ENCODE data around the gene RASA4.
"Not testable (repeated sequence)": the region's sequence is repeated elsewhere in the genome, so short reads cannot be mapped to it uniquely, and the experiment has no call there.

Gene RASA4

DNA sequence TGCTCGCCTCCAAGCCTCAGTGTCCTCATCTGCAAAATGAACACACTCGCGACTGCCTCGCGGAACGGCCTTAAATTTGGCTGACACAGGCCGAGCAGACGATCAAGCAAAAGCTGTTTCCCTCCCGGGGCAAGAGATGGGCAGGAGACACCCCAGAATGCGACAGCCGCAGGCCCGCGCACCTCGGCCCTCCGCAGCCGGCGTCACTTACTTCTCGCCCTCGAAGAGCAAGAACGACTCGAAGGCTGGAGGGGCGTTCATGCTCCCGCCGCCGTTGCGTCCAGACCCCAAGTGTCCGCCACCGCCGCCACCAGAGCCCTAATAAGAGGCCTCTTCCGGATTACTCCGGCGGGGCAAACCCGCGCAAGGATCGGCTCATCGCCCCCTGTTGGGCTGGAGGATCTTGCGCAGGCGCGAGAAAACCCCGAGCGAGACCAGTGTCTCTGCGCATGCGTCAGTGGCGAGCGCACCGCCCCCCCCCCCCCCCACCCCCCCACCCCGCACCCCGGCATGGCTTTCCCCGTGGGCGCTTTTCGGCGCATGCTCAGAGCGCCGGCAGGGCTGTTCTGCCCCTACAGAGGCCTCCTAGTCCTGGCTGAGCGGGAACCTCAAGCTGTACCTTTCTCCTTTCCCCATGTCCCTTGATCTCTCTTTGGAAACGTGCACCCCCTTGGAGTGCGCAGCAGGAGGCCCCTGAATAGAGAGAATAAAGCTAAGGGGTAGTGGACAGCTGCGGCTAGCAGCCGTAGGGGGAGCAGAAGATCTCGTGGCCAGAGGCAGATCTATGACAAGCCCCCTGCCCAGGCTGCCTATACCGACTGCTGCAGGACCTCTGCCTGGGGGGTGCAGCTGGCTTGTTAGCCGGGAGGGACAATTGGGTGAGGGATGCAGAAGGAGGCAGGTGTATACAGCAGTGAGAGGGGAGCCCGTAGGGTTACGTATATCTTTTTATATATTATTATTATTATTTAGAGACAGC is 44.0 kb downstream of the RASA4 start, which contains the start of gene POLR2J3:
Gene POLR2J3 (minus strand): TSS at position 323 of the 979 bp plus-strand sequence. CDS start 62 bp downstream, at position 261.
- not testable (repeated sequence) for H3K27ac ChIP-seq (ENCODE audit: low read length); H3K4me1 ChIP-seq (ENCODE audit: control insufficient read depth, low read depth, low read length); H3K27me3 ChIP-seq (ENCODE audit: control insufficient read depth, insufficient read depth, low read length); H3K9ac ChIP-seq (ENCODE audit: low read length); H3K9me3 ChIP-seq (ENCODE audit: control insufficient read depth, low read depth, low read length); H3K36me3 ChIP-seq (ENCODE audit: control insufficient read depth, low read depth, low read length)
- peak within 1 kb of the TSS; percentile 58 for H3K4me3 ChIP-seq (ENCODE audit: low read length)

DNA sequence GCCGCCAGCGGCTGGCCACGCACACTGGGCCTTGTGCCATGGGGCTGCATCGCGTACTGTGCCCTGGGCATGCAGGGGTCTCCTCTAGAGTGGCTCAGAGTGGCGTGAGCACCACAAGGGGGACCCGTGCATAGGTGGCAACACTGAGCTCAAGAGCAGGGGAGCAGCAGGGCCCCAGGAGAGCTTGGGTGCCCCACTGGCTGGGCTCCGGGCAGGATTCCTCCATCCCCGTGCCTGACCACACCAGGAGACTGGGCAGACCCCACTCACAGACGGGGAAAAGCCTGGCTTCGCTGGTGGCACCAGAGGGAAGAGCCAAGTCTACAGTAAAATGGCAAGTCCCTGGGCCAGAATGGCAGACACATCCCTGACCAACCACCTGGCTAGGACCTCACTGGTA is 47.9 kb downstream of the RASA4 start:
- not testable (repeated sequence) for H3K4me1 ChIP-seq (ENCODE audit: control insufficient read depth, low read depth, low read length); H3K27ac ChIP-seq (ENCODE audit: low read length); H3K9ac ChIP-seq (ENCODE audit: low read length); H3K36me3 ChIP-seq (ENCODE audit: control insufficient read depth, low read depth, low read length); H3K4me3 ChIP-seq (ENCODE audit: low read length); H3K9me3 ChIP-seq (ENCODE audit: control insufficient read depth, low read depth, low read length); H3K27me3 ChIP-seq (ENCODE audit: control insufficient read depth, insufficient read depth, low read length)

DNA sequence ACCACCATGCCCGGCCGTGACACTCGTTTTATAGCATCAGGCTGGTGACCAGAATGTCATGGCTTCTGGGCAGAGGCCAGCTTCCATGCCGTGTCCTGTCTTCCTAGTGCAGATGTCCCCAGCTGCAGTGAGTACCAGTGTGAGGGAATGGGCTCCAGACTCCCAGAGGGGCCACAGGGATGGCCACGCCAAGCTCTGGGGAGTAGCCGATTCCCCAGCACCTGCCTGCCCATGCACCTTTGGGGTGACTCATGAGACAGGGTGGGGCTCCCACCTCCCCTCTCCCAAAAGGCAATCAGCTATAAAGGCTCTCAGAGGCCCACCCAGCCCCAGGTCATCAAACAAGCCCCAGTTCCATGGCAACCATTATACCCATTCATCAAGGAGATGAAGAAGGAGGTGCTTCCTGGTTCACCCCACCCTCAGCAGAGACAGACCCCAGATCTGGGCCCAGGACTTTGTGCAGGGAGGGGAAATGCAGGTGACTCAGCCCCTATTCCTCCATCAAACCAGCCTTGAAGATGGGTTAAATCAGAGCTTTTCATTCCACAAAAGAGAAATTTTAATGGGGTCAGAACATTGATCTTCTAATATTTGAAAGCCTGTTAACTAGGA is 65.6 kb downstream of the RASA4 start, which contains the start of gene SPDYE2:
Gene SPDYE2 (plus strand): TSS at position 419 of the 615 bp plus-strand sequence. CDS start 2,030 bp downstream, outside the sequence.
- H3K4me3 ChIP-seq (ENCODE audit: low read length); H3K27me3 ChIP-seq (ENCODE audit: control insufficient read depth, insufficient read depth, low read length); H3K4me1 ChIP-seq (ENCODE audit: control insufficient read depth, low read depth, low read length): not testable (repeated sequence)

DNA sequence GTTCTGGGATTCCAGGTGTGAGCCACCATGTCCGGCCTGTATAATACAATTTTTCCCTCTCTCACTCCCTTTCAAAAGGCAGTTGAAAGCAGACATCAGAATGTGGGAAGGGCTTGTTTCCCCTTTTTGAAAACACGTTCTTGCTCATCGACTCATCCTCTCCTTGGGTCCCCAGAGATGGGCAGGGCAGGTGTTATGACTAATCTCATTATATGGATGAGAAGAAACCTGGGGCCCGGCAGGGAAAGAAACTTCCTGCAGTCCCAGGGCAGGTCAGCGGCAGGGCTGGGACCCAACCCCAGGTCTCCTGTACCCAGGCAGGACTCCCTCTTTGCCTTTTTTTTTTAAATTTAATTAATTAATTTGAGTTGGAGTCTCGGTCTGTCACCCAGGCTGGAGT is 70.2 kb downstream of the RASA4 start:
- not testable (repeated sequence) for H3K36me3 ChIP-seq (ENCODE audit: control insufficient read depth, low read depth, low read length); H3K27ac ChIP-seq (ENCODE audit: low read length); H3K27me3 ChIP-seq (ENCODE audit: control insufficient read depth, insufficient read depth, low read length); H3K4me3 ChIP-seq (ENCODE audit: low read length); H3K4me1 ChIP-seq (ENCODE audit: control insufficient read depth, low read depth, low read length); H3K9me3 ChIP-seq (ENCODE audit: control insufficient read depth, low read depth, low read length); H3K9ac ChIP-seq (ENCODE audit: low read length)

More for the DNA sequence above, 65.6 kb downstream of the RASA4 start, which contains the start of gene SPDYE2:
- not testable (repeated sequence) for H3K9me3 ChIP-seq (ENCODE audit: control insufficient read depth, low read depth, low read length); H3K36me3 ChIP-seq (ENCODE audit: control insufficient read depth, low read depth, low read length); H3K9ac ChIP-seq (ENCODE audit: low read length); H3K27ac ChIP-seq (ENCODE audit: low read length)

DNA sequence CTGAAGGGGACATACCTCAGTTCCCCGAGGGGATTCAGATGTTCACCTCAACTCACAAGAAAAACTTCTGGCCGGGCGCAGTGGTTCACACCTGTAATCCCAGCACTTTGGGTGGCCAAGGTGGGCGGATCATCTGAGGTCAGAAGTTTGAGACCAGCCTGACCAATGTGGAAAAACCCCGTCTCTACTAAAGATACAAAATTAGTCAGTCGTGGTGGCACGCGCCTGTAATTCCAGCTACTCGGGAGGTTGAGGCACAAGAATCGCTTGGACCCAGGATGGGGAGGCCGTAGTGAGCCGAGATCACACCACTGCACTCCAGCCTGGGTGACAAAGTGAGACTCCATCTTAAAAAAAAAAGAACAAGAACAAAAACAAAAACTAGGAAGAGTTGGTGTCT is 71.3 kb downstream of the RASA4 start:
- not testable (repeated sequence) for H3K36me3 ChIP-seq (ENCODE audit: control insufficient read depth, low read depth, low read length); H3K27me3 ChIP-seq (ENCODE audit: control insufficient read depth, insufficient read depth, low read length); H3K27ac ChIP-seq (ENCODE audit: low read length); H3K9ac ChIP-seq (ENCODE audit: low read length); H3K9me3 ChIP-seq (ENCODE audit: control insufficient read depth, low read depth, low read length); H3K4me1 ChIP-seq (ENCODE audit: control insufficient read depth, low read depth, low read length); H3K4me3 ChIP-seq (ENCODE audit: low read length)

DNA sequence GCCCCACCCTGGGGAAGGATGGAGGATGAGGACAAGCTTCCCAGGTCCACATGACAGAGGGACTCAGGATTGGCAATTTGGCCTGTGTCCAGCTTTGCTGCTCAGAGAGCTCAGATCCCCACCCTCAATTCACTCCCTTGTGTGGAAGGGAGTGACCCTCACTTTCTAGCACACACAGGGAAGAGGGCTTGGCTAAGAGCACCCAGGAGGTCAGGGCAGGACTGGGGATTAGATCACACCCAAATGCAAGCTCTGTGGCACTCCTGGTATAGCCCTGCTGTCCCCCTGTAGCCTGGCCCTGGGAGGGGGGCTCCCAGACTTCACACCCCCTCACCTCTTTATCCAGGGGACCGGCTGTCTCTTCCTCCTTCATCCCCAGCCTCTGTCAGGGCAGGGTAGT is 72.2 kb downstream of the RASA4 start:
- H3K4me3 ChIP-seq (ENCODE audit: low read length); H3K36me3 ChIP-seq (ENCODE audit: control insufficient read depth, low read depth, low read length); H3K4me1 ChIP-seq (ENCODE audit: control insufficient read depth, low read depth, low read length); H3K9ac ChIP-seq (ENCODE audit: low read length); H3K27me3 ChIP-seq (ENCODE audit: control insufficient read depth, insufficient read depth, low read length); H3K27ac ChIP-seq (ENCODE audit: low read length); H3K9me3 ChIP-seq (ENCODE audit: control insufficient read depth, low read depth, low read length): not testable (repeated sequence)

DNA sequence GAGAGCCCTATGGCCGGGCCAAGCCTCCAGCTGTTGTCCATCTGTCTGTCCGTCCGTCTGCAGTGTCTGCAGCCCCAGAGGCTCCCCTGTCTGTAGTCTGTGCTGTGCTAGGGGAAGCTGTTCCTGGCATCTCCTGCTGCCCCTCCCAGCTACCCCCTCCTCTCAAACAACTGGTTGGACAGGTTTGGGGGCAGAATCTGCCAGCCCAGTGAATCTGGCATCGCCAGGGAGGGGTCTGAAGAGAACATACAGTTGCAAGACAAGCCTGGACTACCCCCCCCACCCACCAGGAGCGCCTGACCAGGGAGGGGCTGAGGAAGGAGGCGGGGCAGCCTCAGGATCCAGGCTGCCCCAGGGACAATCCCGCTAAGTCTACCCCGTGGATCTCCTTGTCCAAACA is 73.0 kb downstream of the RASA4 start, which contains the start of gene UPK3BL2:
Gene UPK3BL2 (minus strand): TSS at position 101 of the 400 bp plus-strand sequence. CDS start 60 bp downstream, at position 41.
- H3K36me3 ChIP-seq (ENCODE audit: control insufficient read depth, low read depth, low read length); H3K27ac ChIP-seq (ENCODE audit: low read length): not testable (repeated sequence)

DNA sequence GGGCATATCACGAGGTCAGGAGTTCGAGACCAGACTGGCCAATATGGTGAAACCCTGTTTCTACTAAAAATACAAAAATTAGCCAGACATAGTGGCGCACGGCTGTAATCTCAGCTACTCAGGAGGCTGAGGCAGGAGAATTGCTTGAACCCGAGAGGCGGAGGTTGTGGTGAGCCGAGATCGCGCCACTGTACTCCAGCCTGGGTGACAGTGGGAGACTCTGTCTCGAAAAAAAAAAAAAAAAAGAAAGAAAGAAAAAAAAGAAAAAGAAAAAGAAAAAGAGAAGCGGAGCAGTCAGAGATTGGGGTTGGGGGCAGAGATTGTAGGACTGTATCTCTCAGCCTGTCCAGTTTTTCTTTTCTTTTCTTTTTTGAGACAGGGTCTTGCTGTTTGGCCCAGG is 73.8 kb downstream of the RASA4 start:
- H3K4me1 ChIP-seq (ENCODE audit: control insufficient read depth, low read depth, low read length); H3K9ac ChIP-seq (ENCODE audit: low read length); H3K36me3 ChIP-seq (ENCODE audit: control insufficient read depth, low read depth, low read length); H3K4me3 ChIP-seq (ENCODE audit: low read length); H3K27me3 ChIP-seq (ENCODE audit: control insufficient read depth, insufficient read depth, low read length); H3K27ac ChIP-seq (ENCODE audit: low read length); H3K9me3 ChIP-seq (ENCODE audit: control insufficient read depth, low read depth, low read length): not testable (repeated sequence)

More for the DNA sequence above, 73.0 kb downstream of the RASA4 start, which contains the start of gene UPK3BL2:
- not testable (repeated sequence) for H3K4me3 ChIP-seq (ENCODE audit: low read length); H3K9ac ChIP-seq (ENCODE audit: low read length); H3K9me3 ChIP-seq (ENCODE audit: control insufficient read depth, low read depth, low read length); H3K4me1 ChIP-seq (ENCODE audit: control insufficient read depth, low read depth, low read length); H3K27me3 ChIP-seq (ENCODE audit: control insufficient read depth, insufficient read depth, low read length)

DNA sequence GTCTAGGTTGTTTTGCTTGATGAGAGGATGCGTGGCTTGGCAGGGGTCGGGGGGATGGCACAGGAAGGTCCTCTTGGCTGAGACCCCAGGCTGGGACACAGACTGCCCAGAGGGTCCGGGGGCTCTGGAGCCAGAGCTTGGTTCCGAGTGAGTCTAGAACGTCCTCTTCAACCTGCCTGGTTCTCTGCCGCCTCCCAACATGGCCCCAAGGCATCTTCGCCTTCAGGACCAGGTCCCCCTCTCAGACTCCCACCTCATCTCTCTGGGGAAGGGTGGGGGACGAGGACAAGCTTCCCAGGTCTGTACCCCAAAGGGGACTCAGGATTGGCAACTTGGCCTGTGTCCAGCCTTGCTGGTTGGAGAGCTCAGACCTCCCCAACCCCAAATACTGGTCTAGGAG is 74.5 kb downstream of the RASA4 start:
- not testable (repeated sequence) for H3K9me3 ChIP-seq (ENCODE audit: control insufficient read depth, low read depth, low read length); H3K27ac ChIP-seq (ENCODE audit: low read length); H3K4me3 ChIP-seq (ENCODE audit: low read length); H3K9ac ChIP-seq (ENCODE audit: low read length); H3K27me3 ChIP-seq (ENCODE audit: control insufficient read depth, insufficient read depth, low read length); H3K4me1 ChIP-seq (ENCODE audit: control insufficient read depth, low read depth, low read length); H3K36me3 ChIP-seq (ENCODE audit: control insufficient read depth, low read depth, low read length)

DNA sequence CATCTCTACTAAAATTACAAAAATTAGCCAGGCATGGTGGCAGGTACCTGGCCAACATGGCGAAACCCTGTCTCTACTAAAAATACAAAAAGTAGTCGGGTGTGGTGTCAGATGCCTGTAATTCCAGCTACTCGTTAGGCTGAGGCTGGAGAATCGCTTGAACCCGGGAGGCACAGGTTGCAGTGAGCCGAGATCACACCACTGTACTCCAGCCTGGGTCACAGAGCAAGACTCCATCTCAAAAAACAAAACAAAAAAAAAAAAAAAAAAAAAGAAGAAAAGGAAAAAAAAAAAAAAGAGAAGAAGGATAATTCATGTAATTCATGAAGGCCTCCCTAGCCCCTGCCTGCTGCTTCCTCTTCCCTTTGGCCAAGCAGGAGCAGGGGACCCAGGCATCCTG is 76.0 kb downstream of the RASA4 start:
- not testable (repeated sequence) for H3K9ac ChIP-seq (ENCODE audit: low read length); H3K4me3 ChIP-seq (ENCODE audit: low read length); H3K27ac ChIP-seq (ENCODE audit: low read length)

DNA sequence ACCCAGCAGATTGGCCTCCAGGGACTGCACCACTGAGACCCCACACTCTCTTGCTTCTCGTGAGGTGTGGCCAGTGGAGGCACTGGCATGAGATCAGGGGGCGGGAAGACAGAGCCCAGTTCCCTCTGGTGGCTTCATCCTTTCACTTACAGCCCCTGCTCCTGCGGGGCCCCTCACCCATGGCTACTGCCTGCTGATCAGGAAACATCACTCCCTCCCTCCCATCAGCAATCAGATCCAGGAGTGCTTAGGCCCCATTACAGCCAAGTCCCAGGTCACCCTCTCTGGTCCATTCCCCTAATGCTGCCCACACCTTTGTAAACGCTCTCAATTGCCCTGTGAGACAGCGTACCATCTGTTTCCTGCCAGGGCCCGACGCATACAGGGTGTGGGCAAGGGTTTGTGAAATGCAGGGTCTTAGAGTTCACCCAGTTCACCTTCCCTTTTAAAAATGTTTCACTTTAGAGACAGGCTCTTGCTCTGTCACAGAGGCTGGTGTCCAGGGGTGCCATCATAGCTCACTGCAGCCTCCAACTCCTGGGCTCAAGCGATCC is 81.4 kb downstream of the RASA4 start:
- H3K36me3 ChIP-seq (ENCODE audit: control insufficient read depth, low read depth, low read length); H3K4me3 ChIP-seq (ENCODE audit: low read length); H3K27me3 ChIP-seq (ENCODE audit: control insufficient read depth, insufficient read depth, low read length); H3K27ac ChIP-seq (ENCODE audit: low read length); H3K4me1 ChIP-seq (ENCODE audit: control insufficient read depth, low read depth, low read length); H3K9me3 ChIP-seq (ENCODE audit: control insufficient read depth, low read depth, low read length); H3K9ac ChIP-seq (ENCODE audit: low read length): not testable (repeated sequence)

More for the DNA sequence above, 76.0 kb downstream of the RASA4 start:
- not testable (repeated sequence) for H3K36me3 ChIP-seq (ENCODE audit: control insufficient read depth, low read depth, low read length); H3K27me3 ChIP-seq (ENCODE audit: control insufficient read depth, insufficient read depth, low read length); H3K4me1 ChIP-seq (ENCODE audit: control insufficient read depth, low read depth, low read length); H3K9me3 ChIP-seq (ENCODE audit: control insufficient read depth, low read depth, low read length)

All from iPS-18a (cell line).